ENCODE results near the gene PLGLB1.
"Not testable (repeated sequence)": the region's sequence is repeated elsewhere in the genome, so short reads cannot be mapped to it uniquely, and the experiment has no call there.

The PLGLB1 gene

DNA sequence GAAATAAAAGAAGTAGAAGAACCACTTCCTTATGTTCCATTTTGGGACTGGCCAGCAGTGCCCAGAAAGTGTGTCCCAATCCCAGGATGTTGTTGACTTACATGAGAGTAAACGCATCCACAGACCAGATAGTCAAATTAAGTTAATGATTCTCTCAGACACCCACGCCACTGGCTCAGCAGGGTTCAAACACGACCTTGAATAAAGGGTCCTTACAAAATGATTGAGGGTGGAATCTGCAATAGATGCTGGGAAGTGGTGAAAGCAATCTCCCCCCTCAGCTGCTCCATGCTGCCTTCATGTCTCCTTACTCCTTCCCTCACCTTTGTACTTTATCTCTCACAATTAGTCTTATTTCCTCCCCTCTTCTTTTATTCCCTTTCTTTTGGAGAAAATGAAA, at the start of gene PLGLB1:
Gene PLGLB1, minus strand, starts transcription at position 101 of the 400 bp plus-strand sequence. Its CDS starts 61 bp downstream, at position 40.
- DNase-seq: not testable (repeated sequence)

DNA sequence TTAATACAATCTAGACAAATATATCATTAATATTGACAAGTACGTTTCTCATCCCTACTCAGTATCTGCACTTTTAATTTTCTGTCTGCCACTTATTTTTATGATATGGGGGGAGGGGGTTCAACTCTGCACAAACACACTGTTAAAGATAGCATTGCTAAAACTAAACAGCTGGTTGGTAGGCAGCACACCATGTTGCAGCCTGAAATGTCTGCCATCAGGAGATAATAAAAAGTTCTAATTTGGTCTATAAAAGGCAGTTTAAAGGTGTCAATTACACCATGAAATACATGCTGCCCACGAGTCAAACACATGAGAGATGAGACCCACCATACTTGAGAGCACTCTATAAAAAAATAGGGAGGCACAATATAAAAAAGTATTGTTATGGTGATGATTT, 42.7 kb upstream of the PLGLB1 start:
- DNase-seq: not testable (repeated sequence)

GRCh38 chr2:87063431-87063830, 41.8 kb upstream of the PLGLB1 start:
- DNase-seq: not testable (repeated sequence)

GRCh38 chr2:87061519-87061918, 39.9 kb upstream of the PLGLB1 start:
- DNase-seq: not testable (repeated sequence)

DNA sequence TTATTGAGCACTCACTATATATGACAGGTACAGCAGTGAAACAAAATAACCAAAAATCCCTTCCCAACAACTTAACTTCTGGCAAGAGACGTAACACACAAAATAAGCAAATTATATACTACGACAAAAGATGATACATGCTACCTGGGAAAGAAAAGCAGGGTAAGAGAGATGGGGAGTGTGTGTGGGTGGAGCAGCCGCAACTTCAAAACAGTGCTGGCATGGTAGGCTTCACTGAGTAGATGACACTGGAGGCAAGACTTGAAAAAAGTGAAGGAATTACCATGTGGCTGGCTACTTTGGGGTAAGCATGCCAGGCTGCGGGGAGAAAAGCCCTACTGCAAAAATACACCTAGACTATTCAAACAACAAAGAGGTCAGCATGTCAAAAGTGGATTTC, 36.0 kb upstream of the PLGLB1 start:
- DNase-seq: not testable (repeated sequence)

DNA sequence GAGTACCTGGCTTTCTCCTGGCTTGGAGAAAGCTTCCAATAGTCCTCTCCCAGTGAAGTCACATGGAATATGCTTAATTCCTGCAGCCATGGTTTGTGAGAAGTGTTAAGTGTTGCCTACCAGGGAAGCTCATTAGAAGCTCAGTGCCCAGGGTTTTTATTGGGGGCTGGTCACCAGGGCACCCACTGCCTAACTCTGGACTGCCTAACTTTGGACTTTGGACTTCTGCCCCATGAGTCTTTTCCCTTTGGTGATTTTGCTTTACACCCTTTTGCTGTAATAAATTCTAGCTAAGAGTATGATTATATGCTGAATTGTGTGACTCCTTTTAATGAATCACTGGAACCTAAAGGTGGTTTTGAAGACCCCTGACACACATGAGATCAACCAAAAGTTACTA, 35.2 kb upstream of the PLGLB1 start:
- DNase-seq: not testable (repeated sequence)

- DNase-seq: not testable (repeated sequence)
These were observed 34.8 kb upstream of the PLGLB1 start for GRCh38 chr2:87056435-87056834.

GRCh38 chr2:87054375-87054774, 32.7 kb upstream of the PLGLB1 start:
- not testable (repeated sequence) for DNase-seq

DNA sequence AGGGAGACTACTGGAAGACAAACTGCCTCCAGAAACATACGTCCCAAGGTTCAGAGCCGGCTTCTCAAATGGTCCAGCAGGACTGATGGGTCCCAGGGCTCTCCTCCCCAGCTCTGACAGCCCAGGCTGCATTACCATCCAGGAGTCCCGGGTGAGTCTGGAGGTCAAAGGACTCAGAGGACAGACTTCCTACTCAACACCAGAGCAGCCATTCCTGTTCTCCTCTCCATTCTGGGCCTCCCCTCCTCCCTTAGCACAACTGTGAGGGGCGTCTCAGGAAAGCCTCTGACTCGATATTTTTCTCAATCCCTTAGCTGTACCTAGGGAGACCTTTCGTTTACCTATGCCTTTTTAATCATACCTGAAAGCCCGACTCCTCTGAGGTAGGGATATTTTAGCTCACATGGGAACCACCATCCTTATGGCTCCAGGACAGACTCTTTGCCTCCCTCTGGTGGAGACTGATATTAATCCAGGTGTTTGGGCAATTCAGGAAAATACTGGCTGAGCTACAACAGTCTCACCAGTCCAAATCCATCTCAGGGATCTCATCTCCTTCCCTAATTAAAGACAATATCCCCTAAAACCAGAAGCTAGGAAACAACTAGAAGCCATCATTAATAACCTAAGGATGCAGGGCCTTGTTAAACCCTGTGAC, 19.8 kb upstream of the PLGLB1 start:
- DNase-seq: not testable (repeated sequence)

DNA sequence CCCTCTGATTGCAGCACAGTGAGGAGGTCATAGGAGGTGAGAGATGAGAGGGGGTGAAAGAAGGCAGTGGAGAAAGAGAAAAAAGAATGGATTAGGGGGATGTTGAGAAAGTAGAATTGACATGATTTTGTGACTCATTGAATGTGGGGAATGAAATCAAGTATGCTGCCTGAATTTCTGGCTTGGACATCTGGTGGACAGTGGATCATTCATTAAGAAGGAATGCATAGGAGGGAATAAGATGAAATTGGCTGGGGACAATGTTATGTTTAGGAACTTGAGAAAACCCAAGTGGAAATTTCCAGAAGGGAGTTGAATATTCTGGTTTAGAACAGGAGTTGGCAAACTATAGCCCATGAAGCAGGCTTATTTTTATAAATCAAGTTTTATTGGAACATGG, 7.0 kb upstream of the PLGLB1 start:
- DNase-seq: not testable (repeated sequence)

- DNase-seq: not testable (repeated sequence)
These were observed 5.2 kb upstream of the PLGLB1 start for GRCh38 chr2:87026816-87027215.

DNA sequence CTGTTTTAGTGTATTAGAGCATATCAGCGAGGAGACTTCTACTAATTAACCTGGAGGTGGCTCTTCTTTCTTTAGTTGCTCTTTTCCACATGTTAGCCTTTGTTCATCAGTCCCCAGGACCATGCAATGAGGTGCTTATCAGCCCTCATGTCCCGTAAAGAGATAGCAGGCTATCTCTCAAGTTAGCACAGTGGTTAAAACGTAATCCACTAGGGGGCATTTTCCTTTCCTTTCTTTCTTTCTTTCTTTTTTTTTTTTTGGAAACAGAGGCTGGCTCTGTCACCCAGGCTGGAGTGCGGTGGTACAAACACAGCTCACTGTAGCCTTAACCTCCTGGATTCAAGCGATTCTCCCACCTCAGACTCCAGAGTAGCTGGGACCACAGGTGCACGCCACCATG, 4.3 kb upstream of the PLGLB1 start:
- DNase-seq: not testable (repeated sequence)

DNA sequence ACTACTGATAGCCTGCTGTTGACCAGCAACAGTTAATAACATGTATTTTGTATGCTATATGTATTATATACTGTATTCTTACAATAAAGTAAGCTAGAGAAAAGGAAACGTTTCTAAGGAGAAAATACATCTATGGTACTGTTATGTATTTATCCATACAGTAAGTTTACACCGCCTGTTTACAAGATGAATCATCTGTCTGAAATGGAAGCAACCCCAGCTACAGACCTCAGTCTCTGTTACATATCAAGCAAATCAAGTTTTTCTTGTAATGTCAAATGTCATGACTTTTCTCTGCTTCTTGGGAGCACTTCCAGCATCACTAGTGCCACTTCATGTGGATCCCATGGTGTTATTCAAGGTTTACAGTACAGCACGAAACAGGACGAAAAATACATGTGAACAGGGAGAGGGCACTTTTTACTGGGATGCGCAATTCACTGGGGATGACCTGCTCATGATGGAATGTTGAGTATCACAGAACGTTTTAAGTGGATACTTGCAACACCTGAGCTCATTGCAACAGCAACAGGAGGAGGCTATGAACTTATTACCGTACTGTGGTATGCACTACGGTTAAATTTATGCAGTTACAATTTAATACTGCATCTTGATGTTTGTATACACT, 2.5 kb upstream of the PLGLB1 start:
- DNase-seq: not testable (repeated sequence)

- not testable (repeated sequence) for DNase-seq
These were observed 601 bp downstream of the PLGLB1 start for GRCh38 chr2:87021043-87021442.

DNA sequence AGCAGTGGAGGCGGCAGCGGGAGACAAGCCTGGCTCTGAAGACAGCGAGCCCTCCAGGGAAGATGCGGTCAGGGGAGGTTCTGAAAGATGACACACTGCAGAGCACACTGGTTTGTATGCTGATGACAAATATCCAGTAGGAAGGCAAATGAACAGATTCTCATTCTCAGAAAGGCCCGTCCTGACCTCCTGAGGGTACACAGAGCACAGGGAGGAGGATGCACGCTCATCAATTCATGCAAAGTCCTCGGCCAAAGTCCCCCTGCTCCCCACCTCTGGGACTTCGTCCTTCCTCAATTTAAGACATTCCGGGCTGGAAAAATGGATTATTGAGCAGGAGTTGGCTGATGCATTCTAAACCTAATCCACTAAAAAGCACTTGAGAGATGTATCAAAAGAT, 2.6 kb downstream of the PLGLB1 start:
- not testable (repeated sequence) for DNase-seq

DNA sequence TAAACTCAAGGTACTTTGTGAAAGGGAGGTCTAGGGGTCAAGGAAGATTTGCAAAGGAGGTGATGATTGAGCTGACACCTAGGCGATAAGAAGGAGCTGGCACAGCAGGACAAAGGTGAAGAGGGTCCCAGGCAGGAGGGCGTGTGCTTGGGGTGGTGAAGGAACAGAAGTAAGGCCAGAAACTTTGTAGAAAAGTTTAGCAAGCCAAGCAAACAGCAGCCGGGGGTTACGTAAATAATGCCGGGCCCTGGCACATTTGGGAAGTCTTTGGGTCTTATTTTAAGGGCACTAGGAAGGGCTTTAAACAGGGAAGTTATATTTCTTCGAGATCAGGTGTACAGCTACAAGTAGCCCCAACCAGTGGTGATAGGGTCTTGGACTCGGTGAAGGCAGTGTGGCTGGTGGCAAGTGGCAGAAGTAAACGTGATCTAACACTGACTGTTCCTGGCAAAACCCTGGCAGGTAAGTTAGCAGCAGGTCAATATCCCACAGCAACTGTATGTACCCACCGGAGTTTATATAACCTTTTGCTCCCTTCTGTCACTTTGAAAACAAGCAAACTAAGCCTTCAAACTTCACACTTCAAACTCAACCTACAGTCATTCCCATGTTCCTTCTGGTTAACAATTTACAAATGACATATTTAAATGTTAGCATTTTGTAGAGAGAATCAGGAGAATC, 7.0 kb downstream of the PLGLB1 start:
- DNase-seq: not testable (repeated sequence)

DNA sequence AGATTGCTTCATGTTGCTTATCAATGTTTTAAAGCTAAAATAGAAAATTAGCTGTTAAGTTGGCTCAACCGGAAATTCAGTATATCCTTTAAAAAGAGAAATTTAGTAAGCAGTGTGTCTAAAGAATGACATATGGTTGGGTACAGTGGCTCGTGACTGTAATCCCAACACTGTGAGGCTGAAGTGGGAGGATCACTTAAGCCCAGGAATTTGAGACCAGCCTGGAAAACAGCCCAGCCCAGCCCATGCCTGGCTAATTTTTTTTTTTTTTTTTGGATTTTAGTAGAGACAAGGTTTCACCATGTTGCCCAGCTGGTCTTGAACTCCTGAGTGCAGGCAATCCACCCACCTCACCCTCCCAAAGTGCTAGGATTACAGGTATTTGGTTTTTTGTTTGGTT, 17.2 kb downstream of the PLGLB1 start:
- DNase-seq: not testable (repeated sequence)

Data from GDM1 (cell line).